ENCODE data around the gene HOXB5.

The HOXB5 gene

GRCh38 chr17:48569674-48570324, 23.8 kb downstream of the HOXB5 start:
- Mint-ChIP-seq H3K27ac (no peak overlapping the region), H3K9me3 (no peaks in the 10 kb centered on the region), H3K4me1 (peaks cover 46% of the 10 kb centered on the region), H3K36me3 (ENCODE audit: low read depth) (peaks cover 23% of the 10 kb centered on the region), H3K4me3 (peak overlapping the region in 1 of 3 experiments; percentile 85), H3K27me3 (ENCODE audit: low read depth) (peaks cover 38% of the 10 kb centered on the region)
- TF ChIP-seq CTCF (IDR thresholded peaks at IDR 0.05; ENCODE audit: unreplicated experiment in 3 of 3), result peak in 1 of 3 experiments; percentile 3

GRCh38 chr17:48569240-48569582, 24.4 kb downstream of the HOXB5 start:
- Mint-ChIP-seq H3K27ac (no peak overlapping the region), H3K36me3 (ENCODE audit: low read depth) (peaks cover 20% of the 10 kb centered on the region), H3K4me1 (peaks cover 40% of the 10 kb centered on the region), H3K4me3 (peak overlapping the region in 1 of 3 experiments; percentile 85), H3K27me3 (ENCODE audit: low read depth) (peaks cover 33% of the 10 kb centered on the region), H3K9me3 (no peaks in the 10 kb centered on the region)
- TF ChIP-seq CTCF (IDR thresholded peaks at IDR 0.05; ENCODE audit: unreplicated experiment in 3 of 3), result no peak

- TF ChIP-seq CTCF (IDR thresholded peaks at IDR 0.05; ENCODE audit: unreplicated experiment in 3 of 3), result no peak
- peaks cover 37% of the 10 kb centered on the region for H3K4me1 Mint-ChIP-seq
- peak overlapping the region in 1 of 3 experiments; percentile 85 for H3K4me3 Mint-ChIP-seq
- H3K36me3 Mint-ChIP-seq (ENCODE audit: low read depth), result peaks cover 16% of the 10 kb centered on the region
- no peak overlapping the region for H3K27ac Mint-ChIP-seq
- H3K27me3 Mint-ChIP-seq (ENCODE audit: low read depth), result peaks cover 28% of the 10 kb centered on the region
- no peaks in the 10 kb centered on the region for H3K9me3 Mint-ChIP-seq
These were observed 24.9 kb downstream of the HOXB5 start for GRCh38 chr17:48568499-48569239.

- TF ChIP-seq CTCF (IDR thresholded peaks at IDR 0.05; ENCODE audit: unreplicated experiment in 3 of 3), result no peak
- H3K36me3 Mint-ChIP-seq (ENCODE audit: low read depth), result peaks cover 8% of the 10 kb centered on the region
- H3K27ac Mint-ChIP-seq, result no peak overlapping the region
- peaks cover 21% of the 10 kb centered on the region for H3K27me3 Mint-ChIP-seq (ENCODE audit: low read depth)
- peak overlapping the region in 1 of 3 experiments; percentile 85 for H3K4me3 Mint-ChIP-seq
- H3K4me1 Mint-ChIP-seq, result peaks cover 37% of the 10 kb centered on the region
- no peaks in the 10 kb centered on the region for H3K9me3 Mint-ChIP-seq
These were observed 25.8 kb downstream of the HOXB5 start for GRCh38 chr17:48567646-48568354.

GRCh38 chr17:48567209-48567608, 26.4 kb downstream of the HOXB5 start:
- peaks cover 37% of the 10 kb centered on the region for H3K4me1 Mint-ChIP-seq
- peaks cover 17% of the 10 kb centered on the region for H3K27me3 Mint-ChIP-seq (ENCODE audit: low read depth)
- H3K36me3 Mint-ChIP-seq (ENCODE audit: low read depth), result peaks cover 6% of the 10 kb centered on the region
- no peak overlapping the region for H3K4me3 Mint-ChIP-seq
- H3K27ac Mint-ChIP-seq, result no peak overlapping the region
- H3K9me3 Mint-ChIP-seq, result no peaks in the 10 kb centered on the region
- no peak for TF ChIP-seq CTCF (IDR thresholded peaks at IDR 0.05; ENCODE audit: unreplicated experiment in 3 of 3)

Measured in nephron (organoid).